Heart left ventricle (tissue), 13 donors: ENCODE results near the gene KCNQ2.

ENCODE experiments used
- CTCF ChIP-seq, 12 donors: fragments of 200-600 bp; sonication (generic) in 4 of 12; IDR thresholded peaks; one replicate each; pipeline versions ENCODE4 v1.5.0 to v1.8.0; 2018 to 2022; ENCODE audit warnings: antibody characterized with exemption in 12 of 12, mild to moderate bottlenecking in 5 of 12
- POLR2A ChIP-seq, 2 donors: fragments of 450-650 bp; IDR thresholded peaks; one replicate each; pipeline ENCODE4 v1.6.1; 2017; ENCODE audit warnings: antibody characterized with exemption in 2 of 2, mild to moderate bottlenecking in 2 of 2, moderate library complexity in 2 of 2
- donor health status: ischemic (EF 13 %, LVEDD 7.1; RV severe dilation, severe dysfunction).
- donor health status: DM: no; HTN: yes; CAD: no.
- donor health status: DM: no; HTN: no; CAD: no.
- donor health status: ischemic (EF 25% LVEDD 6.9; RV normal size, moderate dysfunction).
- donor health status: ischemic (EF 25% LVEDD 5.7; RV mildly dilated, moderate dysfunction).
- donor health status: ischemic (EF 35%, LVEDD 5.7; RV mildly dilated, moderate dysfunction).
- donor health status: nonischemic (EF 11% LVEDD 7.7; RV severe dilation, severe dysfunction).
- donor health status: DM: yes; HTN: yes; CAD: no.
- donor health status: PGD.
- donor health status: ischemic (EF 29% LVEDD 5.4; RV normal size, mild dysfunction).
- donor health status: nonischemic (EF 23%, LVEDD 6.1; RV moderate dilation, normal function).

GRCh38 chr20:63377256-63377941 is 95.1 kb downstream of the KCNQ2 start:
- TF ChIP-seq CTCF (IDR thresholded peaks at IDR 0.05) (no peak), POLR2A (IDR thresholded peaks at IDR 0.05) (no peak)
